Suppressor macrophage (primary cell): ENCODE measurements around the gene PPP2R1B.

Experiments used
- DNase-seq, 4 experiments: peaks; one replicate each; pipeline ENCODE4 v3.0.0-alpha.2; 2020 to 2022

The PPP2R1B gene

DNA sequence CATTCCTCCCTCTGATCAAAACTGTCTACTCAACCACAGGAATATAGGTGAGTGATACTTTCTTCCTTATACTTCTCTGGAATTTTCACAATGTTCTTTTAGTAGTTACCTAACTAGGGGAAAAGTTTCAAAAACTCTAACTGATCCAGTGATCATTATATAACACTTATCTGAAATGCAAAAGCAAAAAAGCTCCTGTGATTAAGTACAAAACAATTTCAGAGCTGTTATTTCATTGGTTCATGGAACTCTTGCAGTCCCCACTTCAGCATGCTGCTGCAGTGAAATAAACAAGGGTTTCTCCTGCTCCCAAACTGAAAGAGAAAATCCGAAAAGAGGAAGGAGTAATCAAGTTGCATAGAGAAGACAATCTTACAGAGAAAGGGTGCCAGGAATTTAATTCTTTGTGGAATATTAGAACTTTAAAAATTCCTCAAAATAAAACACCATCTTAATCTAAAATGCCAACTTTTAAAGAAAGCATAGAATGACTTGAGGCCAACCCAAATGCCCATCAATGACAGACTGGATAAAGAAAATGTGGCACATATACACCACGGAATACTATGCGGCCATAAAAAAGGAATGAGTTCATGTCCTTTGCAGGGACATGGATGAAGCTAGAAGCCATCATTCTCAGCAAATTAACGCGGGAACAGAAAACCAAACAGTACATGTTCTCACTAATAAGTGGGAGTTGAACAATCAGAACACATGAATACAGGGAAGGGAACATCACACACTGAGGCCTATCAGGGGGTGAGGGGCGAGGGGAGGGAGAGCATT is 20.3 kb downstream of the PPP2R1B start:
- DNase-seq: peak in 1 of 4 experiments; percentile 7

DNA sequence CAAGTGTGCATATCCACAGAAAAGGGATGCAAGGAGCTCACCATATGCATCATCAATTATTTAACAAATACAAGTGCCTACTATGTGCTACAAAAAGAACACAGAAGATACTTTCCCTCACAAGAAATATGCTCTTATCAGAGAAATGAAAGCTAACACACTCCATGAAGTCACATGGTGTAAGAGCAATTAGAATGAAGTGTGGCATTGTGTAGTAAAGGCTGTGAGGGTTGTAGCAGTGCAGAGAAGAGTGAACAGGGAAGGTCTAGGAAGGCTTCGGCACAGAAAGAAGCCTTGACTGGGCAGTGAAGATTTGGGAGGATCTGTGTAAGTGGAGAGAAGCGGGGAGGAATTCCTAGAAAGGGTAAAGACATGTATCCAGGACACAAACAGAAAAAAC is 22.5 kb downstream of the PPP2R1B start:
- DNase-seq: no peak

DNA sequence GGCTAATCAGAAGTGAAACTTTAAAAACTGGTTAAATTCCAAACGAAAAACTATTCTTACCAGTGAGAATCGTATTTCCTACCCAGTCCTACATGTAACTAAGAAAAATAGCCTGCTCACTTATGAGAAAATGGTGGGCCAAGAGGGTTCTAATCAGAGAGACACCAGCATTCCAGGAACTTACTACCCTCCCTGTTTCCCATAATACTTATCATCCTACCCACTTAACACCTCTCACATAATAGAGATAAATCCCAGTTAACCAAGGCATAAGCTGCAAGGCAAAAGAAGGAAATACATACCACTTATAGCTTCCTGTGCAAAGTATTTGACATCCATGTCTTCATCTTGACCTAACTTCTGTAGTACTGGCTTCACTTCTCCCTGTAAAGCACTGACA is 24.4 kb downstream of the PPP2R1B start:
- DNase-seq: no peak

DNA sequence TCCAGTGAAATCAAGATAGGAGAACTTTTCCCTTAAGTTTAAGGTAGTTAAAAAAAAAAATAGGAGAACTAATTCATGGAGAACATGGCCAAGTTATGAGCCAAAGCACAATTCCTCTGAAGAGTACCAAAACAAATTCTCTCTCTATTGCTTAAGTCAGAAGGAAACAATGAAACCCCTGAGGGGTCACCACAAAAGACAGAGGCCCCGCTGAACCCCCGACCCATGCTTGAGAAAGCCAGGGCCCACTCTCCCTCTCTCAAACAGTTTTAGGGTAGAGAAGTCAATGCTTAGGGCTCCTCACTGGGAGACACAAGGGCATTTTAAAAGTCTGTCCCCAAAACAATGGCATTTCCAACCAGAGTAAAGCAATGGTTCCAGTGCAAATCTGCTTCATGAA is 26.9 kb downstream of the PPP2R1B start:
- DNase-seq: no peak

DNA sequence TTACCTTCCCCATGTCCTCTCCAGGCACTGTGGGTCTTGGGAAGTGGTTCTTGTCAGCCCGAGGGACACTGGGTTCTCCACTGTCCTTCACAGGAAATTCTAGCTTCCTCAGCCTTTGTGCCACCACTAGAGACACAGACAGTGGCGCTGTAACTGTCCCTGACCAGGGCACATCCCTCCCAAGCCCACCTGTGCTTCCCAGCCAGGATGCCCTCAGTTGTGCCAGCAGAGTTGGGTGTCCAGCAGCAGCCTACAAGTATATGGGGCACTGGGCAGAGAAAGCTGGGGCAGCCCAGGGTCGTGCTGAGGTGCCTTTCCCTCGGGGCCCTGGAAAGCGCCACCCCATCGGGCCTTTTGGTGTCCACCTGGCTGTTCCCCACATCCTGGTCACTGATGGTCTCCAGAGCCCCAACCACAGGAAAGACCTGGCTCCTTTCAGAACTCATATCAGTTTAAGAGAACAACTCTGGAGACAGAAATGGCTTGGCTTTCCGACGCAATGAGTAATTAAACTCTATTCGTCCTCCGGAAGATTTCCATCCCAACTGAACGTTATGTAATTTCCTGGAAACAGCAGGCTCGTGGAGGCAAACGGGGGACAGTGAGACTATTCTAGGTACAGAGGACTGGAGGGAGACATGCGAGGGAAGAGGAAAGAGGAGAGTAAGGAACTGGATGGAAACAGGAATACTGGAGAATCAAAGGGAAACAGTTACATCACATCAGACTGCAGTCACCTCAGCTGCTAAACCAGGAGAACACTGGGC is 28.6 kb downstream of the PPP2R1B start:
- no peak for DNase-seq

DNA sequence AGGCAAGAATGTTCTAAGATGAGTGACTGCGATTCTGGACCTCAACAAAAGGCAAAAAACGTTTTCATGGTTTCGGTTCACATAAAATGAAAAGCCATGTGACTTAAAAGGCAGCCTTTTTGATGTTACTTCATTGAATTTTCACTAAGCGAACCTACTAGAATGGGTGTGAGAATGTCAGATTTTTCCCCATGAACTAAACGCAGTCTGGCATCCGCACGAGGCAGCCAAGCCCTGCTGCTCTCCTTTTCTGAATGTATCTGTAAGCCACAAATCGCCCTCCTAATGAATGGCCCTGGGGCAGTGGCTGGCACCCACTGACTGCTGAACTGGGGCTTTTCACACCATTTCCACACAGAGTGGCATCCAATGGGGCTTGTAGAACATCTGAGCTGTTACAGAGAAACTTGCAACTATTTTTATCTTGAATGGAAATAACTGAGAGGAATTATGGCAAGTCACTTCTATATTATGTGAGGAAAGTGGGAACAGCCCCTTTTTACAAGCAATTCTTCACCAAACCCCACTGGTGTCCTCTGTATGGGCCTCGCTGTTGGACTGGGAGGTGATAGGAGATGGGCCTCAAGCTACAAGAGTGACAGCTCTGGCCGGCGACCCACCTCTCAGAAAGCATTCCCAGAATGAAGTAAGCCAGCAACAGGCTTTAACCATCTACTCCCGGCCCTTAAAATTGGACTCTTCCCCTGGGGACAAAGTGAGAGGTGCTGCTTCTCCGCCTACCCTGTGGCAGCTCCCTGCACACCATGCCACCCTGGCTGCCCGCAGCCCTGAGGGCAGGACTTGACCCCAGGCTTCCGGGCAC is 29.4 kb downstream of the PPP2R1B start:
- no peak for DNase-seq

DNA sequence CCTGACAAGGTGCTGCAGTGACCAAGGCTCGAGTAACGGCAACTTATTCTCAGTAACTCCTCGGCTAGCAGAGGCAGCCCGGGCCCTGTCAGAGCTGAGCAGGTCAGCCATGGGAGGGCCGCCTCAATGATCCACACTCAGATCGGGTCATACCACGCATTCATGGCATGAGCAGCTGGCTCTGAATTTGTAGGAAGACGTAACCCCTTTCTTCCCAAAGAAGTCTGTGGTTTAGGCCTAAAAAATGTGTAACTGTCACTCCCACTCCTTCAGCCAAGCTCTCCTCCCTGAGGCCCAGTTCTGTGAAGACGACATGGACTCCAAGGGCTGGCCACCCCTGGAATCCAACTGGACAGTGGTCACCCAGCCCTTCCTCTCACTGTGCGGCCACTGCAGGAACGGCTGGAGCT is 30.0 kb downstream of the PPP2R1B start:
- no peak for DNase-seq

DNA sequence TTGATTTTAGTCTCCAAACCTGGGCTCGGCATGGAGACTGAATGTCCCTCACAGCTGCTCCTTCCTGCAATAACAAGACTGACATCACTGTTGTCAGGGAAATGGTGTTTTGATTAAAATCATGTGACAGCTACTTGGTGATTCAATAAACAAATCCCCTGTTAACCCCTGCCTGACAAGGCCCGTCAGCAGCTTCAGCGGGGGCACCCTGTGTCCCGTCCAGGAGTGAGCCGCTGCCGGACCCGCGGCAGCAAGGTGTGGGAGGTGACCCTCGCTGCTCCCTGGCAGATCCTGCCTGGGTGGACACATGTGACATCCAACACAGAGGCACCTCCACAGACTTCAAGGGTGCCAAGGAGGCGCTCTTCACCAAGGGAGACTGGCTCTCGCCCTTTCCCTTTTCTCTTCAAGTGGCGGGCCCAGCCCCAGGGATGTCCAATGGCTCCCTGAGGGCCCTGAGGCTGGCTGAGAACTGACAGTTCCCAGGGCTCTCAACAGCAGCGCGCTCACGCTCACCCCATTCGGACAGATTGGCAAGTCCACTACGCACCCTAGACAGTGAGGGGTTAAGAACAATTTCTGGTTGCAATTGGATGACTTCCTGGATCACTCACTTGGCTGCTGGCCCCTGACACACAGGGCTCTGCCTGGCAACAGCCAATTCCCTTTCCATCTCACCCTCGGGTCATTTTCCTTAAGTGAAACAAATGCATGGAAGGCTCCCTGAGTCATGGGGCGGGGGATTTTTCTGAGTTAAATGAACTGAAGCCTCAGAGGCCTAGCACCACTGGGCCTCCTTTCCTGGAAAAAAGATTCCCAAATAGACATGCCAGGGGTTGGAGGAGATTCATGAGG is 30.7 kb downstream of the PPP2R1B start:
- DNase-seq: no peak

DNA sequence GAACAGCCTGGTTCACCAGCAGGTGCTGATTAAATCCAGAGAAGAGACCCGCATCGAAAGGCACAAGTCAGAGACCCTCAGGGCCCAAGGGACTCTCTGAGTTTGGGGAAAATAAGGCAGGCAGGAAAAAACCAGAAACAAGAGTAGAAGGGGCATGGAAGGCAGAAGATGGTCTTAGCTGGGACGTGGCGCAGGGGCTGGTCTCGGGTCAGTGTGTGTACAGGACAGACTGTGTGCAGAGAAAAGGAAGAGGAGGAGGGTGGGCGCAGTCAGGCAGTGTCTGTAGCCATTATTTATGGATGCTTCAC is 31.3 kb downstream of the PPP2R1B start:
- no peak for DNase-seq

DNA sequence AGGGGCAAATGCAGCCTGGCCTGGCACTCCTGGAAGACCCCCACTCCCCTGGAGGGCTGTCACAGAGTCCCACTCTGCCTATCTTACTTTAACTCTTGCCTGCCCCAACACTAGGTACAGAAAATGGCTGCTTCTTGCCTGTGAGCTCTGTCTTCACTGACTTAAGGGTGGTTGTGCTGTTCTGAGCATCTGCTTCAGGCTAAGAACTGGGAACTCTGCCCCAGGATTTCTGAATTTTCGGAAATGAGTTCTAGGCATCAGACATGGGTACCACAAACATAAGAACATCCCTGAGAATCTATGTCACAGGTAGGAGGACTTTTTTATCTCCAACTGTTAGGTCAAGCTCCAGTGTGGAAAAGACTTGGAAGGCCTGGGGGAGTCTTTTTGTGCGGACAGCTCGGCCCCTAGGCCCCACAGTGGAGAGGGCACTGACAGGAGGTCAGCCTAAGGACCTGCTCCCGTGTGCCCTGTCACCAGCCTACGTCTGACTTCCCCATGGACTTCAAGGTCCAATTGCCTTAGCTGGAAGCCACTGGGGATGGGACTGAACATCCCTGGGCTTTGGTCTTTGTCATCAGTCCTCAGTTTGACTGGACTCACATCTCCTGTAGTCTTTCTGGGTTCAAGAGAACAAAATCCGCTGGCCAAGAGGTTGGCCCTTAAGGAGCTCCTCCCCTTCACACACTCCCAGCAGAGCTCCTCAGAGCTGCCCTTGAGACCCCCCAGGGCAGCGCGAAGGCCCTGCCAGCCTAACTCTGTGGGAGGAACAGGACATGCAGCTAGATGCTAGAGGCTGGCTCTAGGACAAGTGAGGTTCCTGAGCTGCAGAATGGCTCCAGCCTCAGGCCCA is 31.9 kb downstream of the PPP2R1B start:
- DNase-seq: no peak

DNA sequence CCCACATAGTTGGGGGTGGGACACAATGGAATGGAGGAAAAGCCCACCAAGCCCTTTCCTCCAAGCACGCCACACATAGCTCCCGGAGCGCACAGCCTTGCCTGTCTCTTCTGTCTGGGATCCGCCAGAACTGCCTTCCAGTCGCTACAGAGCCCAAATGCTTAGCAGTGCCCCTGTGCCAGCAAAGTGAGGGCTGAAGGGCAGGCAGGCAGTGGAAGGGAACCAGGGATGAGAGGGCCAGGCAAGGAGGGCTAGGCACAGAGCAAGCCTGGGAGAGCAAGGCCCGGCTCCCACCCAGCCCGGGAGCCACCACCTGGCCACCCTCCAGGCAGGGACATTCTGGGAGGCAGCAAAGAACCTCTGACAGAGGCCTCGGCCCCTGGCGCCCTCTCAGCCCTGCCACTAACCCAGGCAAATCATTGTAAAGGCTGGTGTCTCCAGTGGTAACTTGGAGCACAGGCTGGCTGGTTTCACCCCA is 32.5 kb downstream of the PPP2R1B start:
- DNase-seq: no peak

DNA sequence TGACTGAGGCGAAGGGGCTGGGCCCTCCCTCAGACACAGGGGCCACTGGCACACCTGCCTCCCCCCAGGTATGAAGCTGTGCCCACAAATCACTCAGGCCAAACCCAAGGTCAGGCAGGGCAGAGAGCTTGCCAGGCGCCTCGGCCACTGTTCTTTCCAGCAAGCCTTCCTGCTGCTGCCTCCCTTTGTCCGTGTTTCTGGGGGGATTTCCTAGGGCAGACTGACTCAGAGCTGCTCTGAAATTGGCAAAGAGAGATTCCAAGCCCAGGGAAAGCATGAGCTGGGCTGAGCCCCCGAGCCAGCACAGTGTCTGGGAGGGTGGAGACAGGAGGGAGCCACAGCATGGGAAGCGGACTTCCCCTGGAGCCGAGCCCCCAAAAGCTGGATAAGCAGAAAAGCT is 33.2 kb downstream of the PPP2R1B start:
- no peak for DNase-seq

DNA sequence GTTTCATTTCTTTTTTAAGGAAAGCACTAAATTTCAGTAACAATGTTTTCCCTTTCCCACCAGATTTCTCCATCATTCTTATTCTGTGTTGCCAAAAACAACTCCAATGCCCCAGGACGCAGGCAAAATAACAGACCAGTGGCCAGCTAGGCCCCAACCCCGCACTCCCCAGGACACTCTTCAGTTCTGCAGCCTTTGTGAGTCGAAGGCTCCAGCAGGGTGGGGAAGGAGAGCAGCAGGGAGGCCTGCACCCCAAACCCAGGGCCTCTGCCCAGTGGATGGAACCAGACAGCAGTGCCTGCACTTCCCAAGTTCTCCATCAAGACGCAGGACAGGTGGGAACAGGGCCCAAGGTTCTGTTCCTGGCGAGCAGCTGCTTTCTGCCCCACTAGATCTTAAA is 34.4 kb downstream of the PPP2R1B start:
- no peak for DNase-seq

DNA sequence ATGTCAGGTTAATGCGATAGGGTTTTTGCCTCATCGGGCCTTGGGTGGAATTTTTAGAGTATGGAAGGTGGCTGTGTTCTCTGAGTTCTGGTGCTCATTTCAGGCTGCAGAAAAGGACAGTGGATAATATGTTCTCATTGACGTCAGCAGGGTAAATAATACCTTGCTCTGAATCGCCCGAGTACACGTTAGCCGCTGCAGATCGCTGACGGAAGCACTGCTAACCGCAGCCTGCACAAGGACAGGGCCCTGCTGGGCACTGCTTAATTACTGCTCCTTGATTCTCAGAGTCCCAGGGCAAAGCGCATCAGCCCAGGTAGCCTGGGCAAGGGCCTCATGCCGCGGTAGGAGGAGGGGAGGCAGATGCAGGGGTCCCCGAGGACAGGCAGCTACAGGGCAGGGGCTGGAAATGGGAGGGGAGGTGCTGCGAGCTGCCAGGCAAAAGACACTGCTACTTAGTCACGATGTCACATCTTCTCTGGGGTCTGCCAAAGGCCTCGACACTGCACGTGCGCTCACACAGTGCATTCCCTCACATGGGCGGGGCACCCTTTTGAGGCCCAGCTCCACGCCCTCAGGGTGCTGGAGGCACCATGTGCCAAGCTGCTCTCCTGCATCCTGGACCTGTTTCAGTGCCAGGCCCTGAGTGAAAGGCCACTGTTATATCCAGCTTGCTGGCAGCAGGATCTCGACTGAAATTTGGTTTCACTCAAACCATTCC is 35.2 kb downstream of the PPP2R1B start:
- DNase-seq: no peak

DNA sequence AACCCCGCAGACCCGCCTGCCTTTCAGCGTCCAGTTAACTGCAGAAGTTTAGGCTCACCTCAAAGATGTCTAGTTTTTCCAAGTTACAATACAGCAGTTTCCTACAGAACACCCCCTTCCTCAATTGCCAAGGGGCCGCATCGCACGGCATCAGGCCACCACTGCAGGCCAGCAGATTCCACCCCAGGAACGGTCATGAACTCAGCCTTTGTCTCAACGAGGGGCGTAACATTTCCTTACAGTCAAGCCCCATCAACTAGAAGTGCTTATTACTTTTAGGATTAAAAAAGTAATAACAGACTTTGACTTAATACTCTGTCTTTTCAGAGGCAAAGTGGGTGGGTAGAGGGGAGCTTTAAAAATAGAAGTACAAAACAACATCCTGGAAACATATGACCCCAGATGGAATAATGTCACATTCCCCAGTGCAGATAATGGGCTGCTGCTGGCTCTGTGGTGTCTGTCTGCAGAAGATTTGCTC is 36.3 kb downstream of the PPP2R1B start:
- DNase-seq: no peak

DNA sequence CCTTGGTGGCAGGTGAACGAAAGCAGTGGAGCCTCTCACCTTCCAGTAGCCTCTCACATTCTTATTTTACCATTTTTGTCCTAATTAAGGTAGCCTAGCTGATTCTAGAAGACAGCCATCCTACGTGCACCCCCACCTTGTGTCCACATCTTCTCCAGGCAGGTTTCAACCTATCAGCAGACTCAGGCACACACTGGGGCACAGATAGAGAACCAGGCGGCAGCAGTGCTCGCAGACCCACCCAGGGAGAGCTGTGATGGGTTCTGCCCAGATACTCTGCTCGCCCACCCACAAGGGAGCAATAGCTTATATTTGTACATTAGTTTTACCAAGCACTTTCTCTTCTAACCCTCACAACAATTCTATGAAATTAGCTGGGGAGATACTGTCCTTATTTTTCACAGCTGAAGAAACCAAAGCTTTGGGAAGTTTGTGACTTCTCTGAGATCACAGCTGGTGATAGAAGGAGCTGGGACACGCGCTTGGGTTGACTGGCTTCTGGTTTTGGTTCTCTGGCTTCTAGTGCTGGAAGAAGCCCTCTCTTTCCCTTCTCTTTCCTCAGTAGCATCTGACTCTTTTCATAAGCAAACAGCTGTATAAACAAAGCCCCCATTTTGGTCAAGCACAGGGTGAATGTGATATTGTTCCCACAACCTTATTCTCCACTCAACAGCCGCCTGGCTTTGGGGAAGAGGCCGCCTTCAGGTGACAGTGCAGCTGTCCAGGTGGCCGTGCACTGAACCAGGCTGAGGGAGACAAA is 36.9 kb downstream of the PPP2R1B start:
- no peak for DNase-seq

DNA sequence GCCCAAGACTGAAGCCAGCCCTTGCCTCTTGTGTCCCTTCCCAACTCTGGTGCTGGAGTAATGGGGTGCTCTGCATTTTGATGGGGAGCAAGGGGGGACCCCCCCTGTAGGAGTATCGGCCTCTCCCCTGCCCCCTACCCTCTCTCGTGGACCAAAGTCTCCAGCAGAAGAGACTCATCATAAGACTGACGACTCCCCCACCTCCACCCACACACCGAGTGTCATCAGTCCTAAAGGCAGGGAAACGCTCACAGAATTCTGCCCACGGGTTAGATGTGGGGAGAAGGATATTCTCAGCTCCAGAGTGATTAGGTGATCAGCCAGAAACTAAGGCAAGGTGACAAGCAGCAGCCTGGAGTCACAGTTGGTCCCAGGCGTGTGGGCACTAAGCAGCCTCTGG is 38.8 kb downstream of the PPP2R1B start:
- no peak for DNase-seq

DNA sequence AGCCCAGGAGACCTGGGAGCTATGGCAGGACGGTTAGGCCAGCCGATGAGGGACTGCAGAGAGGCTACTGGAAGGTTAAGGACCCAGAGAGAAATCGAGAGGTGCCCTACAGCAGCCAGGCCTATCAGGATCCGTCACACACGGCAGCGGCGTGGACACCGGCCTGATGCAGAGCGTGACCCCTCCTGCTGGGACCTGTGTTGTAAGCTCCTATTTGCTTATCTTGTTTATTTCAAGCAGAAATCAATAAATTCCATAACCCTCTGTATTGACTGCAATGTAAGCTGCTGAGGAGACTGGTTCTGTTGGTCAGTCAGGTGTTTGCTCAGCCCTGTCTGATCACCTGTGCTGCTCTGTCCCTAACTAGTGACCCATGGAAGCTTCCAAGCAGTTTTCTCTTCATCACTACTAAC is 39.9 kb downstream of the PPP2R1B start:
- DNase-seq: no peak

DNA sequence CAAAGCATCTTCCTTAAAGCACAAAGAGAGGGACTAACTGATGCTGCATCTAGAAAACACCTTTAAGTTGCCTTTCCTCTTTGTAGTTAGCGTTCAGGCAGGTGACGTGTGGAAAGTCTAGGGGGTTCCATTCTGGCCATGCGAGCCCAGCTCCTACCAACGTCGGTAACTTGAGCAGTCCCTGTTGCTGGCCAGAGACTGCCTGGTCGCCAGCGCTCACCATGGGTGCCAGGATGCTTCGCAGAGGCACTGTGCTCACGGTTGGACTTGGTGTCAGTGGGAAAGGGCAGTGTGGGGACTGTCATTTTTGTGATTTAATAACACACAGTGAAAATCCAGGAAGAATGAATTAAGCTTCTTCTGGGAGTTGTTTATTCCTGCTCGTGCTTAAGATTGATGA is 40.6 kb downstream of the PPP2R1B start:
- DNase-seq: no peak

DNA sequence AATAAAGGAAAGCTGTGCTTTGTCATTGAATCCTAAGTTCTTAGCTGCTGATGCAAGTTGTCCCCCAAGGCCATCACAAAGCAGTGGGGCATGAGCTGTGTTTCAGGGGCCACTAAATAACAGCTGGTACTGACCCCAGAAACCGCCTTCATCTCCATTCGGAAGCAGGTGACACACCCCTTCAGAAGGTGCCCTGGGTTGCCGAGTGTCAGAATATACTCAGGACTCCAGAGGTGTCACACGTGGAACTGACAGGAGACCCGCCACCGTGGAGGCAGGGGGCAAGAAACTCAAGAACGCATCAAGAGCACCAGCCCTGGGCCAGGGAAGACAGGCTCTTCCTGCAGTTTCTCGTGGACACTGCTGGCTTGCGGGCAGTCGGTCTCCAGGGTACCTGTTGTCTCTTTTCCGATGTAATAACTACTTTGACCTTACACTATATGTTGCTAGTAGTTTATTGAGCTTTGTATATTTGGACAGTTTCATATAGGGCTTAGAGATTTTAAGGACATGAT is 41.5 kb downstream of the PPP2R1B start:
- DNase-seq: no peak
